HG03565 (cell line): Measurements from ENCODE around the gene OTOS.

Source experiments
- ATAC-seq: cut with Tn5 transposase; IDR thresholded peaks from one replicate; pipeline ENCODE4 v1.9.1; 2021; ENCODE audit warnings: mild to moderate bottlenecking, moderate library complexity; ENCODE audit not compliant: unreplicated experiment

The OTOS gene

DNA sequence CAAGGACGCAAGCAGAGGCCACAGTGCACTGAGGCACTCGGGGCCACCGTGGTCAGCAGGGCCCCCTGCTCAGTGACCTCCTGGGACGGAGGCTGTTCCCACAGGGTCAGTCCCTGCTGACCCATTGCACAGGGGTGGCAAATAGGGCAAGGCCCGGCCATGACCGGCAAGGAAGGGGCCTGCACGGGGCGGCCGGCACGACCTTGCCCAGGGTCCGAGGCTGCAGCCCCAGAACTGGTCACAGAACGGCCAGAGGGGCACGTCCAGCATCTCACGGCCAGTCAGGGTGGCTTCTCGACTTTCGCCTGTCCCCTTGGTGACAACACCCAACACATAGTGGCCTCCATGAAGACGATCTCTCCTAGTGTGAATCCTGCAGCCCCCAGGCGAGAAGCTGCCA, 27.6 kb upstream of the OTOS start:
- ATAC-seq: no peak

- ATAC-seq: no peak
These were observed 27.1 kb upstream of the OTOS start for GRCh38 chr2:240167588-240167880.

DNA sequence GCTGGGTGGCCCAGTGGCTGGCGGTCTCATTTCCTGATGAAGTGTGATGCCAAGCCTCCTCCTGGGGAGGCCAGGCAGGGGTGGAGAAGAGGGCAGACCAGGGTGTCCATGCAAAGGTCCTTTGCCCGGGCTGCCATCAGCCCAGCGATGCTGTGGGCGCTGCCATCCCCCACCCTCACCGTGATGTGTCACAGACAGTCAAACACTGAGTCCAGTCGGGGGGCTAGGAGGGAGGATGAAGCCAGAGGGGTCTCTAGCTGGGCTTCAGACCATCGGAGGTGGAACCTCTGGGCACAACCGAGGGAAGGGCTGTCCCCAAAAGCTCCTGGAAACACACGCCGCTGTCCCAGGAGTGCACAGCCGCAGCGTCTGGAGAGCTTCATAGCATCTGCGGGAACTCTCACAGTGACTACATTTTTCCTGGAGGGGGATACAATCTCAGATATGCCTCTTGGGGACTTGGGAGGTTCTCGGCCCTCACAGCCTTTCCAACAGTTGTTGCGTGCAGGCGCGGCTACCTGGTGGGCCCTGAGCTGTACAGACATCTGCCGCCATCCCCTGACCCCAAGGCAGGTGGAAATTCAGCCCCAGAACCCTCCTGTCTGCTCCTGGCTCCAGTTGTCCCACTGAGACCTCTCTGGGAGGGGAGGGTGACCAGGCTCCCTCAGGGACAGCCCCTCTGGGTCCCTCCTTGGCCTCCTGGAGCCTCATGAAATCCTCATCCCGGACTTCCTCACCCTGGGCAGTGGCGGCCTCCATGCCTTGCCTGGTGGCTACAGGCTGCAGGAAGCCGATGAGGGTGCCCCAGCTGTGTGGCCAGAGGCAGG, 26.5 kb upstream of the OTOS start:
- ATAC-seq: no peak

GRCh38 chr2:240166191-240166590, 25.7 kb upstream of the OTOS start:
- ATAC-seq: no peak

DNA sequence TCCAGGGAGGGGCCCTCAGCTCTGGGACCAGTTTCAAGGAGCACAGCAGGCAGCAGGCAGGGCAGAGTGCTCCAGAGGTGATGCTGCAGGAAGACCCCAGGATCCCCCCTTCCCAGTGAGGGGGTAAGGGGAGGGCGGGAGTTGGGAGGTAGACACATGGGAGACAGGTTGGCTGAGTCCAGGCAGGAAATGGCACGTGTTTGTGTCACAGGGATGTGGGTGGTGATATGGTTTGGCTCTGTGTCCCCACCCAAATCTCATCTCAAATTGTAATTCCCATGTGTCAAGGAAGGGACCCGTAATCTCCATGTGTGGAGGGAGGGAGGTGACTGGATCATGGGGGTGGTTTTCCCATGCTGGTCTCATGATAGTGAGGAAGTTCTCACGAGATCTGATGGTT, 25.2 kb upstream of the OTOS start:
- ATAC-seq: no peak

GRCh38 chr2:240165034-240165433, 24.6 kb upstream of the OTOS start:
- no peak for ATAC-seq

DNA sequence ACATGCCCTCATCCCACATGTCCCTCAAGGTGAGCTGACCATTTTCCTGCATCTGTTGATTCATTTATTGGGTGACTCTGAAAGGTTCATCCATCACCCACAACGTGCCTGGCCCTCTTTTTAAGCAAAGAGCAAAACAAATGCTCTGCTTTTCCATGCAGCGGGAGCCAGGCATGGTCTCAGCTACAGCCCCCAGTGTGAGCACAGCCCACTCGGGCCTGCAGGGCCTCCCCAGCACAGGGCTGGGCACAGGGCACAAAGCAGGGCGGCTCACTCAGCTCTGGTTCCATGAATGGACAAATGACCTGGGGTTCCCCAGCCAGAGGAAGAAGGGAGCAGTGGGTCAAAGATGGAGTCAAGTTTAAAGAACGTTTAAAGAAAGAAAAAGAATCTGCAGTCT, 24.1 kb upstream of the OTOS start:
- no peak for ATAC-seq

DNA sequence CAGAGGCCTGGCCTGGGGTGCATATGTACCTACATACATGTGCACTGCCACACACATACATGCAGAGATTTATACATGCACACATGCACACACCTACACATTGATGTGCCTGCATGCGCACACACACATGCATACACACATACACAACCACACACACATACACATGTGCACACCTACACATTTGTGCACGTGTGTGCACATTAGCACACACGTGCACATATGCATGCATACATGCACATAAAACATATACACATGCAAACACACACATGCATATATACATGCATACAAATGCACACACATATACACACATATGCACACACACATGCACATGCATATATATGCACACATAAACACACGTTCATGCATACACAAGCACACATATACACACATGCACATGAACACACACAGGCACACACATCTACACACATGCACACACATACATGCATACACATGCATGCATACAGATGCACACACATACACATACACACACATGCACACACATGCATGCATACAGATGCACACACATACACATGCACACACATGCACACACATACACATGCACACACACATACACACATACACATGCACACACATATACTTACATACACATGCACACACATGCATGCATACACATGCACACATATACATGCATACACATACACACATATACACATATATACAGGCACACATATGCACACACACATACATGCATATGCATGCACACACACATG, 23.6 kb upstream of the OTOS start:
- no peak for ATAC-seq

- no peak for ATAC-seq
These were observed 22.7 kb upstream of the OTOS start for GRCh38 chr2:240162939-240163714.

DNA sequence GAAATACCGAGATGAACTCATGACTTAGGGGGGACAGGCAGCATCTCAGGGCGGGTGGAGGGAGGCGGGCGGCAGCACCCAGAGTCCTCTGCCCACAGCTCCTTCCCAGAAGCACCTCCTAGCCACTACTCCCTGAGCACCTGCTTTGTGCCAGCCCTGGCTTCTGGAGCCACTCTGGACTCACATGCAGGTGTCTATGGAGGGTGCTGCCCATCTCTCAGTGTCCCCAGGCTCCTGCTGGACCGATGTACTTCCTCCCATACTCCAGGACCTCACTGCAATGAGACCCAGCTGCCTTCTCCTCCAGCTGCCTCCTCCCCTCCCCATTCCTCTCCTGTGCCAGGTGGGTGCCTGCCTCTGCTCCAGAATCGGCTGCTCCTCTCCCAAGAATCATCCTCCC, 22.1 kb upstream of the OTOS start:
- no peak for ATAC-seq

DNA sequence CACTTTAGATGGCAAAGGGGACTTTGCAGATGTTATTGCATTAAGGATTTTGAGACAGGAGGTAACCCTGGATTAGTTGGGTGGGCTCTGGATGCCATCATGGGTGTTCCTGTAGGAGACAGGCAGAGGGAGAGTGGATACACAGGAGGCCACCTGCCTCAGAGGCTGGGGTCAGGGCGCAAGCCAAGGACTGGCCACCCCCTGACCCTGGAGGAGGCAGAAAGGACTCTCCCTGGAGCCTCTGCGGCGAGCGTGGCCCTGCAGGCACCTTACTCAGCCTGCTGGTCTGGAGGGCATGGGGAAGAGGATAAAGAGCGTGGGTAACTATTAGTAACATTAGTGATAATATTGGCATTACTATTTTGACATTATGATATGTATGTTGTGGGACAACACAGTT, 21.6 kb upstream of the OTOS start:
- ATAC-seq: no peak

- no peak for ATAC-seq
These were observed 20.8 kb upstream of the OTOS start for GRCh38 chr2:240161087-240161750.

- ATAC-seq: no peak
These were observed 20.0 kb upstream of the OTOS start for GRCh38 chr2:240160291-240161086.

- ATAC-seq: no peak
These were observed 18.9 kb upstream of the OTOS start for GRCh38 chr2:240159251-240159839.

- no peak for ATAC-seq
These were observed 16.7 kb upstream of the OTOS start for GRCh38 chr2:240157147-240157470.

DNA sequence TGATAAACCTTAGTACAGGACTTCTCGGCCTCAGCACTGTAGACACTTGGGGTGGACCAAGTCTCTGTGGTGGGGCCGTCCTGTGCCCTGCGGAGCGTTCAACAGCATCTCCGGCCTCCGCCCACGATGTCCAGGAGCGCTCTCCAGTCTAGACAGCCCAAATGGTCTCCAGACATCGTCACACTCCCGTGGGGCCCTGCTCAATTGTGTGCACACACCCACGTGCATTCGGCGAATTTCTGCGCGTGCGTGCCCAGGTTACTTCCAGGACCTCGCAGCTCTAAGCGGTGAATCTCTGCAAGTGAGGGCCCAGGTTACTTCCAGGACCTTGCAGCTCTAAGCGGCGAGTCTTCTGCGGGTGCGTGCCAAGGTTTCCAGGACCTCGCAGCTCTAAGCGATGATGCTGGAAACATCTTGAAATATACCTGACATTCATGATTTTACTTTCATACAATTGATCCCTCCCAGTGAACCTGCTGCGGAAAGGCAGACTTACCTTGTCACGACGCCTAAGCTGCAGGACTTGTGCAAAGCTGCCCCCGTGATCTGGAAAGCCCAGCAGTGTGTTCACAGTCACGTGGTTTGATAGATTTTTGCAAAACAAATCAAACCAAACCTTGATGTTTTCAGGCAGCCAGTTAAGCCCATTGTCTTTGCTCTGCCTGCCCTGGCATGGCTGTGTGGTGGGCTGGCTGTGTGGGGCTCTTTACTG, 16.1 kb upstream of the OTOS start:
- ATAC-seq: no peak

GRCh38 chr2:240155745-240156390, 15.4 kb upstream of the OTOS start:
- ATAC-seq: no peak

DNA sequence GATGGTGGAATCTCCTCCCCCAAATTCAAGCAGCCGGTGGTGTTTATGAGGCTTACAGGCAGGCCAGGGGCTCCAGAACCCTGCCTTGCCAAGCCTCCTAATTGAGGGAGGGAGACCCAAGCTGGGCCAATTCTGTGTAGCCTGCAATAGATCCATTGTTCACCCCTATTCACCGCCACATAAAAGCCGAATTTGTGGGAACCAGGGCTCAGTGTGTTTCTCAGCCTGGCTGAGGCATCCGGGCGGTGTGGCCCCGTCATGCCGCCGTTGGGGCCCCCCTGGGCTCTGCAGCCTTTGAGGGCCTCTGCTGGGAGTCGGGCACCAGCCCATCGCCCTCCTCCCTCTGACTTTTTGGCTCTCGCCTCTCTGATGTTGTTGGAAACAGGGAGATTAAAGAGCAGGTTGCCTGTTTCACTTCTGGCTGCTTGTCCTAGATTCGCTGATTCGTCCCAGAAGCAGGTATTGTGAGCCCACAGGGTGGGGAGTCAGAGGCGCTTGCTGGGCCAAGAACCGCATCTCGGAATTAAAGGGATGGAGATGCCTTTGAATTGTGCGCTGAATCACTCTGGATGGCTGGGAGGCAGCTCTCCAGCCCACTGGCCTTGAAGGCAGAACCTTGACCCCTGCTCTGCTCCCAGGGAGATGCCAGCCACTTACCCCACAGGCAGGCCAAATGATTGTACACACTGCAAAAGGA, 14.7 kb upstream of the OTOS start:
- no peak for ATAC-seq

- no peak for ATAC-seq
These were observed 14.1 kb upstream of the OTOS start for GRCh38 chr2:240154606-240155005.
